ENCODE measurements around the gene MINDY1. TPM values are rescaled to one million over a fixed set of nuclear protein-coding genes. Genes with fewer than 3 reads are reported as not detected.

The MINDY1 gene
- total RNA-seq, 1 experiment from 2014 or later, result 6.8 TPM

DNA sequence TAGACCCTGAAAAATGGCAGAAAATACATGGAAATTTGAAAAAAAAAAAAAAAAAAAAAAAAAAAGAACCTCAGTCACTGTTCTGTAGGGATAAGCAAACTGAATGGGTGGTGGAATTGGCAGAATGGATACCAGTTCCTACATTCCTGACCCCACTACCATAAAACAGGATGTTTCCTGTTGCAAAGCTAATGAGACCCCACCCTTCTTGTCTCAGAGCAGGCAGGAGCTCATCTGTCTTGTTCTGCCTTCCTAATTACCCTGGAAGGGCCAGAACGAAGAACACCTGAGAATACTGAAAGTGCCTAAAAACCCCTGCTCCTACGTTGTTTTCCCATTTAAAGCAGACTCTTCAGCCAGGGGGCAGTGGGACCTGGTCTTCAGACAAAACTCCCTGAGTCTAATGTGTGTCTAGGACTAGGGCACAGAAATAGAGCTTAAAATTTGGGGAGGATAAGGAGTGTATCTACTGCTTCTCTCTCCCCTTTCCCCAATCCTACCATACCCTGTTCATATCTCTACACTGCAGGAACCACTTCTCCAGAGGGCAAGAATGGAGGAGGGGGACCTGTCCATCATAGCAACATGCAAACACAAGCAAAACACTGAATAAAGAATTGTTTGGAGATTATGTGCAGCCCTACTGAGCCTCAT is 44.8 kb upstream of the MINDY1 start:
- no peak overlapping the region for H3K4me3 Mint-ChIP-seq
- peaks cover 2% of the 10 kb centered on the region for H3K79me1 ChIP-seq (ENCODE audit: insufficient read depth, low read depth, low read length, poor library complexity, severe bottlenecking)
- H3K14ac ChIP-seq (ENCODE audit: insufficient read depth, low read length), result no peak overlapping the region
- no peak overlapping the region for H2BK12ac ChIP-seq (ENCODE audit: insufficient read length, low read depth, low read length)
- H4K8ac ChIP-seq (replicated peaks; ENCODE audit: insufficient read length, low read depth, low read length), result no peak overlapping the region
- no peak overlapping the region for H3K27ac ChIP-seq (ENCODE audit: insufficient read length, low read depth, low read length)
- no peak overlapping the region for H2BK120ac ChIP-seq (ENCODE audit: low read depth, low read length, poor library complexity, severe bottlenecking)
- no peaks in the 10 kb centered on the region for H3K9me3 ChIP-seq (ENCODE audit: control insufficient read depth, low read depth, low read length)
- H3K4ac ChIP-seq (ENCODE audit: low read depth, low read length), result no peak overlapping the region
- no peak overlapping the region for H4K5ac ChIP-seq (ENCODE audit: insufficient read length, low read depth, low read length)
- no peak overlapping the region for H3K23ac ChIP-seq (ENCODE audit: insufficient read length, low read depth, low read length)
- peaks cover under 1% of the 10 kb centered on the region; the same call in 1 of the 2 replicates for H3K79me2 ChIP-seq (ENCODE audit: insufficient read depth, low read length)
- H3K36me3 Mint-ChIP-seq (ENCODE audit: insufficient read depth in 1 of 3, low read depth in 3 of 3), result peaks cover 18 to 54% (median 47%) of the 10 kb centered on the region in 3 experiments; a peak in 6 of 7 replicates
- no peak overlapping the region for H3K4me2 ChIP-seq (ENCODE audit: insufficient read depth, insufficient read length, low read length)
- H2AK5ac ChIP-seq (ENCODE audit: insufficient read length, low read length), result no peak overlapping the region
- H3K56ac ChIP-seq (ENCODE audit: insufficient read length, low read depth, low read length), result no peak overlapping the region
- no peaks in the 10 kb centered on the region for H3K27me3 ChIP-seq (ENCODE audit: insufficient read depth, low read length)
- no peak overlapping the region for H4K91ac ChIP-seq (ENCODE audit: insufficient read length, low read depth, low read length)
- DNase-seq, result no peak
- H4K20me1 ChIP-seq (ENCODE audit: control insufficient read depth, insufficient read depth, insufficient read length), result no peaks in the 10 kb centered on the region
- no peaks in the 10 kb centered on the region for H3K27me3 Mint-ChIP-seq (ENCODE audit: low read depth)
- H2BK5ac ChIP-seq (ENCODE audit: insufficient read length, low read length), result no peak overlapping the region
- H2BK15ac ChIP-seq (ENCODE audit: low read depth, low read length), result no peak overlapping the region
- peak overlapping the region in 1 of 3 experiments; percentile 78; a peak in 3 of 7 replicates for H3K27ac Mint-ChIP-seq
- peaks cover 4% of the 10 kb centered on the region for H3K23me2 ChIP-seq (ENCODE audit: insufficient read length, low read depth, low read length, poor library complexity, severe bottlenecking)
- H2BK20ac ChIP-seq (ENCODE audit: low read depth, low read length, poor library complexity, severe bottlenecking), result no peak overlapping the region
- H3K4me1 Mint-ChIP-seq, result peaks cover 20 to 25% of the 10 kb centered on the region in 2 experiments
- H3K9ac ChIP-seq (ENCODE audit: extremely low read depth, insufficient read length, low read length), result no peak overlapping the region
- H2AFZ ChIP-seq (ENCODE audit: low read length), result no peak overlapping the region
- no peak overlapping the region for H3K18ac ChIP-seq (ENCODE audit: insufficient read length, low read depth, low read length)
- H3T11ph ChIP-seq (ENCODE audit: low read length), result no peak overlapping the region
- H3K4me1 ChIP-seq (ENCODE audit: insufficient read depth, low read length), result no peaks in the 10 kb centered on the region; the same call in 1 of the 2 replicates
- no CpG with 5 or more reads among the region's 2 CpGs for WGBS (ENCODE audit: extremely low coverage, insufficient read length, low lambda C conversion rate)
- no peaks in the 10 kb centered on the region for H3K9me3 Mint-ChIP-seq
- TF ChIP-seq CTCF (conservative IDR thresholded peaks at IDR 0.05), result no peak
